ENCODE results near the gene FCF1.

Gene FCF1

DNA sequence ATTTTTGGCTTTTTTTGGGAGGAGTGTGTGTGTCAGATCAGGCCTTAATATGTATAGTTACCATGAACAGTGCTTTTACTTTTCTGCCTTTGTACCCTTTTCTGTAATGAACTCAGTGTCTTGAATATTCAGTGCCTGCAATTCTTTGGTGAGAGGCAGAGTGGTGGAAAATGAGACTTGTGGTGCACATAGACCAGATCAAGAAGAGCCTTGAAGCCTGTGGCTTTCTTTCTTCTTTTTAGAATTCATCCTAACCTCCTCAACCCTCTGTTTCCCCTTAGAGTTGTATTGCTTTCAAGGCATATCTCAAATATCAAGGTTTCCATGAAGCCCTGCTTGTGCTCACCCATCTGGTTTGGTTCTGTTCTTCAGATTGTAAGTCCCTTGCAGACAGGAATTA lies 52.8 kb downstream of the FCF1 start:
- DNase-seq (ENCODE audit: low spot score) = no peak

DNA sequence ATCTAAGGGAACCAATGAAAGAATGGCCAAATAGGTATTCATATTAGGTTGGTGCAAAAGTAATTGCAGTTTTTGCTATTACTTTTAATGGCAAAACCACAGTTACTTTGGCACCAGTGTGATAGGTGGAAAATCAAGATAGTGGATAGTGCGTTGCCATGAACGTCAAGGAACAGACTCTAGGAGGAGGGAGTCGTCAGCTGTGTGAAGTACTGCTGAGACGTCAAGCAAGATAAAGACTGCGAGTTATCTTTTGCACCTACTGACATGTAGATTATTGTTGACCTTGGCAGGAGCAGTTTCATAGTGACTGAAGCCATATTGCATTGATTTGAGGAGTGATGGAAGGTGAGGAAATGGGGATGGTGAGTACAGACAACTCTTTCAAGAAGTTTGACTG lies 58.5 kb downstream of the FCF1 start:
- DNase-seq (ENCODE audit: low spot score) = no peak

DNA sequence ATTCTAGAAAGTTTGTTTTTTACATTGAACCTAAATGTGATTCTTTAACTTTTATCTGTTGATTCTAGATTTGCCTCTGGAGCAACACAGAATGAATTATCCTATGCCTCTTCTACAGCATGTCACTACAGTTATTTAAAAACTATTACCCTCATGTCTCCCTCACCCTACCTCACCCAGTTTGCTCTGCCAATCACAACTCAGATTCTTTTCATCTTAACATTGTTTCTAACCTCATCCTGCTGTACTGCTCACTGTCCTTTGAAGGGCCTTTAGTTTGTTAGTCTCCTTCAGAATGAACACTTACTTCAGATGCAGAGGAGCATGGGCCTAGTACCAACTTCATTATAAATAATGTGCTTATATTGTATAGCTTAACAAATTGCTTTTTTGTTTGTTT lies 71.7 kb downstream of the FCF1 start:
- DNase-seq (ENCODE audit: low spot score) = no peak

DNA sequence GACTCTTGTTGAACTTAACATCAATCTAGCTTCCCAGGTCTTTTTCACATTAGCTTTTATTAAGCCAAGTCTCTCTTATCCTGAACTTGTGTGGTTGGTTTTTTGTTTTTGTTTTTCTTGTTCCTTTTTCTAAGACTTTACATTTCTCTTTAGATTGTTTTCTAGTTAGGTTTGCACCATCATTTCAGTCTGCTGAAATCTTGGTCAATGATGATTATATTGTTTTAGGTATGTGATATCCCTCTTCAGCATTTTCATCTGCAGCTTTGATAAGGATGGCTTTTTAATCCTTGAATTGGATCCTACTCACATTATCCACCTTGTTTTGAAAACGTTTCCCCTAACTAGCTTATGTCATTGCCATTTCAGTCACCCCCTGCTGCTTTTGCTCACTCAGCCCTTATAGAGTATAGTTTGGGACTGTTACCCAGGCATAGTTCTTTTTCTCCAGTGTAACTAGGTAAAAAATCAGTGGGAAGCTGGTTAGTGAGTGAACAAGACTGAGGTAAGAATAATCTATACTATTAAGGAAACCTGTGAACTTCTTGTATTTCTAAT lies 72.2 kb downstream of the FCF1 start:
- no peak for DNase-seq (ENCODE audit: low spot score)

DNA sequence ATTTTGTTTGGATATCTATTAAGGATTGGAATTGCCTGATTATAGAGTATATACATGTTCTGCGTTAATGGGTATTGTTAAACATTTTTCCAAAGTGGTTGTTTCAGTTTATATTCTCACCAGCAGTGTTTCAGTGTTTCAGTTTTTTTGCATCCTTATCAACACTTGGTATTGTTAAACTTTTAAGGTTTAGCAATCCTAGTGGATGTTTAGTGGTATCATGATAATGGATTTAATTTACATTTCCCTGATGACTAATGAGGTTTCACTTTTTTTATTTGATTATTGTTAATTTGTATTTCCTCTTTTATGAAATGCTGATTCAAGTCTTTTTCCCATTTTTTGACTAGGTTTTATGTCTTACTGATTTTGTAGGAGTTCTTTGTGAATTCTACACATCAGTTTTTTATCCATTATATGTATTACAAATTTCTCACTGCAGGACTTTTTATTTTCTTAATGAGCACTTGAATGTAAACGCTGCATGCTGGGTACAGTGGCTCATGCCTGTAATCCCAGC lies 73.9 kb downstream of the FCF1 start:
- DNase-seq (ENCODE audit: low spot score) = no peak

All from NAMALWA (cell line).